GM19025 (cell line): ENCODE results near the gene HNRNPF.
"Not testable (repeated sequence)": the region's sequence is repeated elsewhere in the genome, so short reads cannot be mapped to it uniquely, and the experiment has no call there.

Source experiments
- ATAC-seq: cut with Tn5 transposase; IDR thresholded peaks from one replicate; pipeline ENCODE4 v1.9.1; 2021; ENCODE audit warnings: mild to moderate bottlenecking, low read depth, moderate library complexity; ENCODE audit not compliant: unreplicated experiment

The HNRNPF gene

DNA sequence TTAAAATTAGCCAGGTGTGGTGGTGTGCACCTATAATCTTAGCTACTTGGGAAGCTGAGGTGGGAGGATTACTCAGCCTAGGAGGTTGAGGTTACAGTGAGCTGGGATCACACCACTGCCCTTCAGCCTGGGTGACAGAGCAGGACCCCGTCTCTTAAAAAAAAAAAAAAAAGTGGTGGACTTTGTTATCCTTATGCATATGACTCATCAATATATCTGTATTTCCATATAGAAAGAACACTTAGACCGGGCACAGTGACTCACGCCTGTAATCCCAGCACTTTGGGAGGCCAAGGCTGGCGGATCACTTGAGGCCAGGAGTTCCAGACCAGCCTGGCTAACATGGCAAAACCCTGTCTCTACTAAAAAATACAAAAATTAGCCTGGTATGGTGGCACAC is 13.0 kb upstream of the HNRNPF start:
- not testable (repeated sequence) for ATAC-seq

DNA sequence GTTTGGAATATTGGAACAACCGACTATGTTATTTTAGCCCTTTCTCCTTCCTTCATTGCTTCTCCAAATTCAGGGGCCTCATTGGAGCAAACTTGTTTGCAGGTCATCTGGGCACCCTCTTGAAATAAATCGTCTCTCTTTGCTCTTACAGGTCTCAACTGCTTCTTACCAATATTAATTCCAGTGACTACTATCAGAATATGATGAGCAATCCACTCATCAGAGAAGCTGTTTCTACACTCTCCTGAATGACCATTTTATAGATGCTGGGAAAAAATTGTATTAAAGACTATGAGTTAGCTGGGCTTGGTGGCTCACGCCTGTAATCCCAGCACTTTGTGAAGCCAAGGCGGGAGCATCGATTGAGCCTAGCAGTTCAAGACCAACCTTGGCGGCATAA is 12.5 kb upstream of the HNRNPF start:
- no peak for ATAC-seq

GRCh38 chr10:43421201-43421507 is 12.2 kb upstream of the HNRNPF start:
- no peak for ATAC-seq

DNA sequence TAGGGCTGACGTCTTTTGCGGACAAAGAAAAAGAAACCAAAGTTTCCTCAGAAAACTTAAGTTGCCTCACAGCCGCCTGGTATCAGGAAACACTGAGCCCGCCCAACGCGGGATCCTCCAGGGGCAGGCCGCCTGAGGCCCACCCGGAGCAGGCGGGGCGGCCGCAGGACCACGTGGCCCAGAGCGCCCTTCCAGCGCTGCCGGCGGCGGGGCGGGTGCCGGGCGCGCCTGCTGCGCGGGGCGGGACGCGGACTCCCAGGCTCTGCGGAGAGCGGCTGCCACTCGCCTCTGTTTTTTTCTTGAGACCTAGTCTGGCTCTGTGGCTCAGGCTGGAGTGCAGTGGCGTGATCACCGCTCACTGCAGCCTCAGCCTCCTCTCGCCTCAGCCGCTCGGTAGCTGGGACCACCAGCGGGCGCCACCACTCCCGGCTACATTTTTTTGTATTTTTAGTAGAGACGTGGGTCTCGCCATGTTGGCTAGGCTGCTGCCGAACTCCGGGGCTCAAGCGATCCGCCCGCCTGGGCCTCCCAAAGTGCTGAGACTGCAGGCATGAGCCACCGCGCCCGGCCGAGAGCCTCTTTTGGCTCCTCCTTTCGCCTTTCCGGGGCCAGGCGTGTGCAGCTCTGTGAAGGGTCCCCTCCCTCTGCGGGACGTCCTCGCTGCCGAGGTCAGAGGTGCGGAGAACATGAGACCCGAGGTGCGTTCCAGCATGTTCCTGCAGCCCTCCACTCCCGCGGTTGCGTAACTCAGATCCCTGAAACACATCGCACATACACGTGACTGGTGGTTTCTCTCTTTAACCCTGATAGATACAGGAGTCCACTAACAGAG is 11.6 kb upstream of the HNRNPF start:
- peak; percentile 88 for ATAC-seq

DNA sequence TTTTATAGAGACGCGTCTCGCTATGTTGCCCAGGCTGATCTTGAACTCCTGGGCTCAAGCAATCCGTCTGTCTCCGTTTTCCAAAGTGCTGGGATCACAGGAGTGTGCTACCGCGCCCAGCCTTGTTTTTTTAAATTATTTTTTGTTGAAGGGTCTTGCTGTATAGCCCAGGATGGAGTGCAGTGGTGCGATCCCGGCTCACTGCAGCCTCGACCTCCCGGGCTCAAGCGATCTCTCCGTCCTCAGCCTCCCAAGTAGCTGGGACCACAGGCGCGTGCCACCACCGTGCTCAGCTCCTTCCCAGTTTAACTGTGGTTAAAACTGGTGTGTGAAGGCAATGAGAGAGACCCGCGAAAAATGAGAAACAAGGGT is 11.0 kb upstream of the HNRNPF start:
- peak; percentile 14 for ATAC-seq

GRCh38 chr10:43417950-43418768 is 9.2 kb upstream of the HNRNPF start:
- no peak for ATAC-seq

DNA sequence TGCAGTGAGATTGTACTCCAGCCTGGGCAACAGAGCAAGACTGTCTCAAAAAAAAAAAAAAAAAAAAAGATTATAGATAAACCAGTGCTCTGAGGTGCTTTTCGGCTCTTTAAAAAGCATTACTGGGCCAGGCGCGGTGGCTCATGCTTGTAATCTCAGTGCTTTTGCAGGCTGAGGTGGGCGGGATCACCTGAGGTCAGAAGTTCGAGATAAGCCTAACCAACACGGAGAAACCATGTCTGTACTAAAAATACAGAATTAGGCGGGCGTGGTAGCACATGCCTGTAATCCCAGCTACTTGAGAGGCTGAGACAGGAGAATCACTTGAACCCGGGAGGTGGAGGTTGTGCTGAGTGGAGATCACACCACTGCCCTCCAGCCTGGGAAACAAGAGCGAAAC is 6.6 kb upstream of the HNRNPF start:
- no peak for ATAC-seq

GRCh38 chr10:43411536-43411935 is 2.5 kb upstream of the HNRNPF start:
- ATAC-seq = no peak

DNA sequence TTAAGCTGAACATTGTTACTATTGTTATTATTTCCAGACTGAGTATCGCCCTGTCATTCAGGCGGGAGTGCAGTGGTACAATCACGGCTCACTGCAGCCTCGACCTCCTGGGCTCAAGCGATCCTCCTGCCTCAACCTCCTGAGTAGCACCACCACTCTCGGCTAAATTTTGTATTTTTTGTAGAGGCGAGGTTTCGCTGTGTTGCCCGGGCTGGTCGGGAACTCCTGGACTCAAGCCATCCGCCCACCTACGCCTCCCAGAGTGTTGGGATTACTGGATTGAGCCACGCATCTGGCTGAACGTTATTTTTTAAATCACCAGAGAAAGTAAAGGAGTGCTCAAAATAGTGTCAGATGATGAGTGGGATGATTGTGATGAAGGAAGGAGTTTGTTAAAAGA is 1.4 kb upstream of the HNRNPF start:
- no peak for ATAC-seq

DNA sequence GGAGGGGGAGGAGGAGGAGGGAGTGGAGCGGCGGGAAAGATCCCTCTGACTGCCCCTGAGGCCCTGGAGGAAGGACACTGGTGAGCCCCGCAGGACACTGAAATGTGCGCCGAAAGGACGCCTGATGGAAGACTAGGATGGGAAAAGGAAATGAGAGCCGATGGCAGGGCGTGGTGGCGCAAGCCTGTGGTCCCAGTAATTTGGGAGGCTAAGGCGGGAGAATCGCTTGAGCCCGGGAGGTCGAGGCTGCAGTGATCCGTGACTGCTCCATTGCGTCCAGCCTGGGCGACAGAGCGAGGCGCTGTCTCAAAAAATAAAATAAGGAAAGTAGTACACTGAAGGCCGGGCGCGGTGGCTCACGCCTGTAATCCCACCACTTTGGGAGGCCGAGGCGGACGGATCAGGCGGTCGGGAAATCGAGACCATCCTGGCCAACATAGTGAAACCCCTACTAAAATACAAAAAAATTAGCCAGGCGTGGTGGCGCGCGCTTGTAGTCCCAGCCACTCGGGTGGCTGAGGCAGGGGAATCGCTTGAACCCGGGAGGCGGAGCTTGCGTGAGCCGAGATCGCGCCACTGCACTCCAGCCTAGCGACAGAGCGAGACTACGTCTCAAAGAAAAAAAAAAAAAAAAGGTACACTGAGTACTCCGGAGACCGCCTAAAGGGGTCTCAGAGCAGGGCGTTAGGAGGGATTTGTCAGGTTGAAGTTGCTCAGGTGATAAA is 561 bp upstream of the HNRNPF start:
- ATAC-seq = no peak

DNA sequence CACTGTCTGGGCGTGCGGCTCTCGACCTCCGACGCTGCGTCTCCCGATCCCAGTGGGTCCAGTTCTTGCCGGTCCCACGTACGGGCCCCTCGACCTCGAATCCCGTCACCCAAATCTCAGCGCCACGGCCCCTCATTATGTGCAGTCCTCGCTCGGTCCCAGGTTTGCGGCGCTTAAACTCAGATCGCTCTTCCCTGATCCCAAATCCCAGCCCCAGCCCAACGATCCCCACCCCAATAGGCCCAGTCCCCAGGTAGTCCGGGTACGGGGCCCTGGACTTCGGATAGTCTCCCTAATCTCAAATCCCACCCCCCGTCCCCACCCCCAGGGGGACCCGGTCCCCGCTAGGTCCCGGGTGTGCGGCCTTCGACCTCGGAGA is 666 bp downstream of the HNRNPF start:
- ATAC-seq = peak; percentile 0

GRCh38 chr10:43407576-43408330 is 1.2 kb downstream of the HNRNPF start:
- ATAC-seq = peak; percentile 37

DNA sequence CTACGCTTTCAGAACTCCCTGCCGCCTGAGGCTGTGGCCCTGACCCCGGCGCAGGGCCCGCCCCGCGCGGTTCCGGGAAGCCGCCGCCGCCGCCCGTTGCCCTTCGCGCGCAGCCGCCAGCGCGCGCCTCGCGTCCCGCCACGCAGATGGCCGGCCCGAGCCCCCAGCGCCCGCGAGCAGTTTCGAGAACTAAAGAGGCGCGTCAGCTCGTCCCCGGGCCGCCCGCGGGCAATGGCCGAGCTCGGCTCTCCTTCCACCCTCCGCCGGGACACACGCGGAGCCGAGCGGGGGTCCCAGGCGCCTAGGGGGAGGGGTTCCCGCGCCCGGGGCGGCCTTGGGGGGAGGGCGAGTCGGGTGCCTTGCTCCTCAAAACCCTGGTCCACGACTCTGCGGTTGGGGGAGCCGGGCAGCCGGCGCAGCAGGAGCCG is 1.8 kb downstream of the HNRNPF start:
- peak; percentile 18 for ATAC-seq

DNA sequence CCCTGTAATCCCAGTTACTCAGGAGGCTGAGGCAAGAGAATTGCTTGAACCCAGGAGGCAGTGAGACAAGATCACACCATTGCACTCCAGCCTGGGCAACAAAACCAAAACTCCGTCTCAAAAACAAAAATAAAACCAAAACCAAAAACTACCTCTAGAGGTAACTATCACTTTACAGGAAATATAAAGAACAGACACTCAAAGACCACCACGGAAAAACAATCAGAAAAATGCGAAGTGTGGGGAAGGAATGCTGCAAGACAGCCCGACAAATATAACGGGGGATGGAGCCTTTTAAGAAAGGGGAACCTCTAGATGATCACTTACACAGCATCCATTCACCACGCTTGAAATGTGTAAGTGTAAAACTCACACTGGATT is 4.3 kb downstream of the HNRNPF start:
- ATAC-seq = no peak

GRCh38 chr10:43403911-43404703 is 4.9 kb downstream of the HNRNPF start:
- ATAC-seq = no peak

- no peak for ATAC-seq
Observed at GRCh38 chr10:43402880-43403452, 6.0 kb downstream of the HNRNPF start.

- ATAC-seq = no peak
Observed at GRCh38 chr10:43402176-43402575, 6.8 kb downstream of the HNRNPF start.

GRCh38 chr10:43401627-43402026 is 7.4 kb downstream of the HNRNPF start:
- no peak for ATAC-seq
